ENCODE data around the gene MEGF8.

MEGF8 gene

GRCh38 chr19:42292042-42292960 is 33.1 kb upstream of the MEGF8 start:
- Histone ChIP-seq H3K27me3 (replicated peaks; ENCODE audit: control insufficient read depth, insufficient read depth, low read length) (no peaks in the 10 kb centered on the region), H3K36me3 (ENCODE audit: control insufficient read depth, insufficient read depth, low read length) (peaks cover 62% of the 10 kb centered on the region), H3K4me3 (replicated peaks; ENCODE audit: low read depth, low read length) (no peak overlapping the region)
- no peak for DNase-seq (ENCODE audit: extremely low read depth, insufficient read length)
- no peak for TF ChIP-seq CTCF (IDR thresholded peaks at IDR 0.05; ENCODE audit: insufficient read depth, low read length, poor library complexity, severe bottlenecking)

GRCh38 chr19:42292963-42293362 is 32.5 kb upstream of the MEGF8 start:
- DNase-seq (ENCODE audit: extremely low read depth, insufficient read length): no peak
- Histone ChIP-seq H3K4me3 (replicated peaks; ENCODE audit: low read depth, low read length) (no peak overlapping the region), H3K36me3 (ENCODE audit: control insufficient read depth, insufficient read depth, low read length) (peaks cover 56% of the 10 kb centered on the region), H3K27me3 (replicated peaks; ENCODE audit: control insufficient read depth, insufficient read depth, low read length) (no peaks in the 10 kb centered on the region)
- no peak for TF ChIP-seq CTCF (IDR thresholded peaks at IDR 0.05; ENCODE audit: insufficient read depth, low read length, poor library complexity, severe bottlenecking)

- H3K36me3 ChIP-seq (ENCODE audit: control insufficient read depth, insufficient read depth, low read length): peaks cover 56% of the 10 kb centered on the region
- TF ChIP-seq CTCF (IDR thresholded peaks at IDR 0.05; ENCODE audit: insufficient read depth, low read length, poor library complexity, severe bottlenecking): no peak
Observed at GRCh38 chr19:42293540-42293939, 31.9 kb upstream of the MEGF8 start.

GRCh38 chr19:42293948-42294347 is 31.5 kb upstream of the MEGF8 start:
- no peak overlapping the region for H3K4me3 ChIP-seq (replicated peaks; ENCODE audit: low read depth, low read length)
- no peaks in the 10 kb centered on the region for H3K27me3 ChIP-seq (replicated peaks; ENCODE audit: control insufficient read depth, insufficient read depth, low read length)
- no peak for TF ChIP-seq CTCF (IDR thresholded peaks at IDR 0.05; ENCODE audit: insufficient read depth, low read length, poor library complexity, severe bottlenecking)
- DNase-seq (ENCODE audit: extremely low read depth, insufficient read length): no peak
- peaks cover 56% of the 10 kb centered on the region for H3K36me3 ChIP-seq (ENCODE audit: control insufficient read depth, insufficient read depth, low read length)

More at GRCh38 chr19:42293540-42293939, 31.9 kb upstream of the MEGF8 start:
- DNase-seq (ENCODE audit: extremely low read depth, insufficient read length): no peak
- no peaks in the 10 kb centered on the region for H3K27me3 ChIP-seq (replicated peaks; ENCODE audit: control insufficient read depth, insufficient read depth, low read length)
- no peak overlapping the region for H3K4me3 ChIP-seq (replicated peaks; ENCODE audit: low read depth, low read length)

- Histone ChIP-seq H3K4me3 (replicated peaks; ENCODE audit: low read depth, low read length) (no peak overlapping the region), H3K27me3 (replicated peaks; ENCODE audit: control insufficient read depth, insufficient read depth, low read length) (no peaks in the 10 kb centered on the region), H3K36me3 (ENCODE audit: control insufficient read depth, insufficient read depth, low read length) (peaks cover 49% of the 10 kb centered on the region)
- DNase-seq (ENCODE audit: extremely low read depth, insufficient read length): no peak
- no peak for TF ChIP-seq CTCF (IDR thresholded peaks at IDR 0.05; ENCODE audit: insufficient read depth, low read length, poor library complexity, severe bottlenecking)
Observed at GRCh38 chr19:42294471-42295137, 30.8 kb upstream of the MEGF8 start.

All from GM06990 (cell line).